ENCODE data around the gene RAB40C. TPM values are rescaled to one million over a fixed set of nuclear protein-coding genes. Genes with fewer than 3 reads are reported as not detected.
A peak's percentile ranks its signal among the peaks of the same experiment; 100 is the strongest.

RAB40C gene
- total RNA-seq, 1 experiment from 2014 or later, result 5.5 TPM

- no peak for DNase-seq (ENCODE audit: low read depth)
Observed at GRCh38 chr16:666572-666971, 76.7 kb downstream of the RAB40C start.

GRCh38 chr16:667113-667779, 77.4 kb downstream of the RAB40C start:
- DNase-seq (ENCODE audit: low read depth), result no peak

GRCh38 chr16:667780-668518, 78.1 kb downstream of the RAB40C start, which contains the start of gene RHOT2:
Gene RHOT2 (plus strand): TSS chr16:668132. CDS start chr16:668200, 68 bp downstream.
- DNase-seq (ENCODE audit: low read depth), result peak; percentile 86

GRCh38 chr16:668519-669171, 78.8 kb downstream of the RAB40C start:
- no peak for DNase-seq (ENCODE audit: low read depth)

GRCh38 chr16:669666-670065, 79.8 kb downstream of the RAB40C start:
- no peak for DNase-seq (ENCODE audit: low read depth)

GRCh38 chr16:670485-671352, 80.9 kb downstream of the RAB40C start:
- no peak for DNase-seq (ENCODE audit: low read depth)

GRCh38 chr16:671353-672131, 81.7 kb downstream of the RAB40C start:
- no peak for DNase-seq (ENCODE audit: low read depth)

GRCh38 chr16:672371-672770, 82.5 kb downstream of the RAB40C start:
- DNase-seq (ENCODE audit: low read depth), result no peak

- no peak for DNase-seq (ENCODE audit: low read depth)
Observed at GRCh38 chr16:672851-673250, 83.0 kb downstream of the RAB40C start.

- DNase-seq (ENCODE audit: low read depth), result no peak
Observed at GRCh38 chr16:673399-673991, 83.6 kb downstream of the RAB40C start.

GRCh38 chr16:674214-674881, 84.5 kb downstream of the RAB40C start:
- DNase-seq (ENCODE audit: low read depth), result no peak

GRCh38 chr16:674968-675883, 85.4 kb downstream of the RAB40C start, which contains the start of gene RHBDL1:
Gene RHBDL1 (plus strand): TSS chr16:675671. CDS start chr16:675791, 120 bp downstream.
- peak; percentile 16 for DNase-seq (ENCODE audit: low read depth)

- DNase-seq (ENCODE audit: low read depth), result no peak
Observed at GRCh38 chr16:675884-676564, 86.2 kb downstream of the RAB40C start.

GRCh38 chr16:676565-676902, 86.7 kb downstream of the RAB40C start:
- DNase-seq (ENCODE audit: low read depth), result no peak

- no peak for DNase-seq (ENCODE audit: low read depth)
Observed at GRCh38 chr16:676913-677312, 87.0 kb downstream of the RAB40C start.

- no peak for DNase-seq (ENCODE audit: low read depth)
Observed at GRCh38 chr16:677316-678190, 87.7 kb downstream of the RAB40C start.

GRCh38 chr16:678209-678857, 88.5 kb downstream of the RAB40C start:
- no peak for DNase-seq (ENCODE audit: low read depth)

All from RPMI7951 (cell line).